Liver (tissue), 9 donors: Measurements from ENCODE around the gene PCYT1A. TPM values are rescaled to one million over a fixed set of nuclear protein-coding genes. Genes with fewer than 3 reads are reported as not detected.

Experiments used
- DNase-seq: peaks from one replicate; pipeline ENCODE4 v3.0.0-alpha.2; 2017; ENCODE audit warnings: low spot score
- H3K27ac ChIP-seq, 2 donors: one replicate each; pipeline ENCODE4 v1.7.0; 2013; ENCODE audit warnings: inconsistent platforms in 2 of 2, low read length in 2 of 2, control low read depth in 1 of 2, low read depth in 1 of 2, mild to moderate bottlenecking in 1 of 2
- H3K27me3 ChIP-seq, 4 donors: one replicate each; pipeline versions ENCODE4 v1.6.1 to v1.7.0; 2013; ENCODE audit warnings: low read length in 3 of 4, inconsistent platforms in 1 of 4, mild to moderate bottlenecking in 1 of 4, moderate library complexity in 1 of 4; ENCODE audit not compliant: control insufficient read depth in 4 of 4, insufficient read depth in 4 of 4
- H3K36me3 ChIP-seq, 4 donors: one replicate each; pipeline versions ENCODE4 v1.6.1 to v1.7.0; 2013; ENCODE audit warnings: low read length in 3 of 4, mild to moderate bottlenecking in 3 of 4, low read depth in 1 of 4, moderate library complexity in 1 of 4; ENCODE audit not compliant: control insufficient read depth in 4 of 4, insufficient read depth in 3 of 4
- H3K4me1 ChIP-seq, 4 donors: one replicate each; pipeline versions ENCODE4 v1.6.1 to v1.7.0; 2013; ENCODE audit warnings: low read length in 3 of 4, mild to moderate bottlenecking in 3 of 4, moderate library complexity in 1 of 4; ENCODE audit not compliant: control insufficient read depth in 4 of 4, insufficient read depth in 4 of 4
- H3K4me3 ChIP-seq, 3 donors: one replicate each; pipeline versions ENCODE4 v1.6.1 to v1.7.0; 2013; ENCODE audit warnings: low read length in 3 of 3, control low read depth in 1 of 3, low read depth in 1 of 3, mild to moderate bottlenecking in 1 of 3
- H3K9ac ChIP-seq, 2 donors: one replicate each; pipeline ENCODE4 v1.7.0; 2013; ENCODE audit warnings: low read length in 2 of 2, mild to moderate bottlenecking in 2 of 2, moderate library complexity in 2 of 2, control low read depth in 1 of 2, low read depth in 1 of 2
- H3K9me3 ChIP-seq, 4 donors: one replicate each; pipeline versions ENCODE4 v1.6.1 to v1.7.0; 2013; ENCODE audit warnings: low read length in 3 of 4; ENCODE audit not compliant: control insufficient read depth in 4 of 4
- EGR1 ChIP-seq, 2 donors: IDR thresholded peaks; 2 replicates each; pipeline ENCODE4 v1.6.1; 2016 to 2018; ENCODE audit warnings: antibody characterized with exemption in 2 of 2, low read depth in 2 of 2
- FOXA2 ChIP-seq: IDR thresholded peaks from 2 replicates; pipeline ENCODE4 v1.6.1; 2016; ENCODE audit warnings: antibody characterized with exemption
- JUND ChIP-seq, 2 donors: IDR thresholded peaks; 2 replicates each; pipeline ENCODE4 v1.6.1; 2016; ENCODE audit warnings: antibody characterized with exemption in 2 of 2
- NR2F2 ChIP-seq: IDR thresholded peaks from 2 replicates; pipeline ENCODE4 v1.6.1; 2016; ENCODE audit warnings: antibody characterized with exemption
- RXRA ChIP-seq, 2 donors: IDR thresholded peaks; 2 replicates each; pipeline ENCODE4 v1.6.1; 2017 to 2018; ENCODE audit warnings: antibody characterized with exemption in 2 of 2, mild to moderate bottlenecking in 1 of 2
- WGBS: extraction: QIAGEN DNeasy Blood & Tissue Kit; methylation state at CpG from one replicate; pipeline ENCODE4 v1.1.7; 2013; 5-methylcytosine and 5-hydroxymethylcytosine counted together
- polyA plus RNA-seq, 2 donors: library from polyadenylated mRNA; stranded (reverse) in 1 of 2; unstranded in 1 of 2; fragments of 200-250 nt in 1 of 2; fragments of >200 nt in 1 of 2; fragmentation: Nextera tagmentation in 1 of 2; extraction: Ambion mirVana in 1 of 2; gene quantifications; one replicate each; pipeline versions ENCODE4 v1.2.1 to v1.2.3, GENCODE V29; 2013 to 2015
- total RNA-seq, 2 donors: library from RNA; depleted of rRNA; stranded (reverse); fragments of >200 nt; gene quantifications; one replicate each; pipeline ENCODE4 v1.2.3, GENCODE V29; 2014
- TF ChIP-seq, protein P1 (sequence below): fragments of 150-350 bp; IDR thresholded peaks from 2 replicates; pipeline ENCODE4 v1.5.1; 2017; ENCODE audit warnings: improper control_type of control experiment, low read depth, low read length; ENCODE audit not compliant: missing input control
- TF ChIP-seq, protein P2 (sequence below): IDR thresholded peaks from 2 replicates; pipeline ENCODE4 v1.6.1; 2016; ENCODE audit warnings: antibody characterized with exemption
- TF ChIP-seq, protein P3 (sequence below): IDR thresholded peaks from 2 replicates; pipeline ENCODE4 v1.6.1; 2016; ENCODE audit warnings: antibody characterized with exemption, mild to moderate bottlenecking
- donor health status: healthy.
- donor health status: healthy.
- donor health status: healthy.
- donor health status: healthy.
- donor health status: healthy.

The PCYT1A gene
- total and polyA plus RNA-seq, 4 donors = 12.5 to 56.8 (median 24.3) TPM

DNA sequence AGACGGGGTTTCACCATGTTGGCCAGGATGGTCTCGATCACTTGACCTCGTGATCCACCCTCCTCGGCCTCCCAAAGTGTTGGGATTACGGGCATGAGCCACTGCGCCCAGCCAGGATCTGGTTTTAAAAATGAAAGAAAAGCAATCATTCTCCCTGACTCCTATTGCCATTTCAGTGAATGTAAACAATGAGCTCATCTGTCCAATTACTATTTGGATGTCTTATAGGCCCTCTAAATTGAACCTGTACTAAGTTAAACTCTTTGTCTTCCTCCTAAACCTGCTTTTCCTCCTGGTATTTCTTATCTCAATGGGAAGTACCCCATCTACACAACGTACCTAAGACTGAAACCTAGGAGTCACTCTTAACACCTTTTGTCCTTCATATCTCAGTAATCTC, 23.7 kb downstream of the PCYT1A start:
- Histone ChIP-seq H3K4me3 (no peak overlapping the region), H3K36me3 (peaks cover 3 to 19% (median 8%) of the 10 kb centered on the region in 4 donors), H3K9me3 (no peaks in the 10 kb centered on the region), H3K27ac (no peak overlapping the region), H3K4me1 (peaks cover 0 to 1% (median 0%) of the 10 kb centered on the region in 4 donors), H3K9ac (no peak overlapping the region), H3K27me3 (no peaks in the 10 kb centered on the region)
- no peak for DNase-seq
- TF ChIP-seq, protein P1, sequence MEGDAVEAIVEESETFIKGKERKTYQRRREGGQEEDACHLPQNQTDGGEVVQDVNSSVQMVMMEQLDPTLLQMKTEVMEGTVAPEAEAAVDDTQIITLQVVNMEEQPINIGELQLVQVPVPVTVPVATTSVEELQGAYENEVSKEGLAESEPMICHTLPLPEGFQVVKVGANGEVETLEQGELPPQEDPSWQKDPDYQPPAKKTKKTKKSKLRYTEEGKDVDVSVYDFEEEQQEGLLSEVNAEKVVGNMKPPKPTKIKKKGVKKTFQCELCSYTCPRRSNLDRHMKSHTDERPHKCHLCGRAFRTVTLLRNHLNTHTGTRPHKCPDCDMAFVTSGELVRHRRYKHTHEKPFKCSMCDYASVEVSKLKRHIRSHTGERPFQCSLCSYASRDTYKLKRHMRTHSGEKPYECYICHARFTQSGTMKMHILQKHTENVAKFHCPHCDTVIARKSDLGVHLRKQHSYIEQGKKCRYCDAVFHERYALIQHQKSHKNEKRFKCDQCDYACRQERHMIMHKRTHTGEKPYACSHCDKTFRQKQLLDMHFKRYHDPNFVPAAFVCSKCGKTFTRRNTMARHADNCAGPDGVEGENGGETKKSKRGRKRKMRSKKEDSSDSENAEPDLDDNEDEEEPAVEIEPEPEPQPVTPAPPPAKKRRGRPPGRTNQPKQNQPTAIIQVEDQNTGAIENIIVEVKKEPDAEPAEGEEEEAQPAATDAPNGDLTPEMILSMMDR = no peak
- no peak for TF ChIP-seq JUND (IDR thresholded peaks at IDR 0.05)
- no peak for TF ChIP-seq NR2F2
- TF ChIP-seq RXRA (IDR thresholded peaks at IDR 0.05) = no peak
- TF ChIP-seq, protein P2, sequence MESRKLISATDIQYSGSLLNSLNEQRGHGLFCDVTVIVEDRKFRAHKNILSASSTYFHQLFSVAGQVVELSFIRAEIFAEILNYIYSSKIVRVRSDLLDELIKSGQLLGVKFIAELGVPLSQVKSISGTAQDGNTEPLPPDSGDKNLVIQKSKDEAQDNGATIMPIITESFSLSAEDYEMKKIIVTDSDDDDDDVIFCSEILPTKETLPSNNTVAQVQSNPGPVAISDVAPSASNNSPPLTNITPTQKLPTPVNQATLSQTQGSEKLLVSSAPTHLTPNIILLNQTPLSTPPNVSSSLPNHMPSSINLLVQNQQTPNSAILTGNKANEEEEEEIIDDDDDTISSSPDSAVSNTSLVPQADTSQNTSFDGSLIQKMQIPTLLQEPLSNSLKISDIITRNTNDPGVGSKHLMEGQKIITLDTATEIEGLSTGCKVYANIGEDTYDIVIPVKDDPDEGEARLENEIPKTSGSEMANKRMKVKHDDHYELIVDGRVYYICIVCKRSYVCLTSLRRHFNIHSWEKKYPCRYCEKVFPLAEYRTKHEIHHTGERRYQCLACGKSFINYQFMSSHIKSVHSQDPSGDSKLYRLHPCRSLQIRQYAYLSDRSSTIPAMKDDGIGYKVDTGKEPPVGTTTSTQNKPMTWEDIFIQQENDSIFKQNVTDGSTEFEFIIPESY = no peak
- TF ChIP-seq, protein P3, sequence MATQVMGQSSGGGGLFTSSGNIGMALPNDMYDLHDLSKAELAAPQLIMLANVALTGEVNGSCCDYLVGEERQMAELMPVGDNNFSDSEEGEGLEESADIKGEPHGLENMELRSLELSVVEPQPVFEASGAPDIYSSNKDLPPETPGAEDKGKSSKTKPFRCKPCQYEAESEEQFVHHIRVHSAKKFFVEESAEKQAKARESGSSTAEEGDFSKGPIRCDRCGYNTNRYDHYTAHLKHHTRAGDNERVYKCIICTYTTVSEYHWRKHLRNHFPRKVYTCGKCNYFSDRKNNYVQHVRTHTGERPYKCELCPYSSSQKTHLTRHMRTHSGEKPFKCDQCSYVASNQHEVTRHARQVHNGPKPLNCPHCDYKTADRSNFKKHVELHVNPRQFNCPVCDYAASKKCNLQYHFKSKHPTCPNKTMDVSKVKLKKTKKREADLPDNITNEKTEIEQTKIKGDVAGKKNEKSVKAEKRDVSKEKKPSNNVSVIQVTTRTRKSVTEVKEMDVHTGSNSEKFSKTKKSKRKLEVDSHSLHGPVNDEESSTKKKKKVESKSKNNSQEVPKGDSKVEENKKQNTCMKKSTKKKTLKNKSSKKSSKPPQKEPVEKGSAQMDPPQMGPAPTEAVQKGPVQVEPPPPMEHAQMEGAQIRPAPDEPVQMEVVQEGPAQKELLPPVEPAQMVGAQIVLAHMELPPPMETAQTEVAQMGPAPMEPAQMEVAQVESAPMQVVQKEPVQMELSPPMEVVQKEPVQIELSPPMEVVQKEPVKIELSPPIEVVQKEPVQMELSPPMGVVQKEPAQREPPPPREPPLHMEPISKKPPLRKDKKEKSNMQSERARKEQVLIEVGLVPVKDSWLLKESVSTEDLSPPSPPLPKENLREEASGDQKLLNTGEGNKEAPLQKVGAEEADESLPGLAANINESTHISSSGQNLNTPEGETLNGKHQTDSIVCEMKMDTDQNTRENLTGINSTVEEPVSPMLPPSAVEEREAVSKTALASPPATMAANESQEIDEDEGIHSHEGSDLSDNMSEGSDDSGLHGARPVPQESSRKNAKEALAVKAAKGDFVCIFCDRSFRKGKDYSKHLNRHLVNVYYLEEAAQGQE = no peak
- TF ChIP-seq EGR1 (IDR thresholded peaks at IDR 0.05; ENCODE audit: low read depth in 2 of 2) = no peak
- WGBS = 94% methylated on average over 7 of the region's 7 CpGs

GRCh38 chr3:196260784-196261183, 26.7 kb downstream of the PCYT1A start:
- WGBS = 98% methylated on average over 4 of the region's 4 CpGs
- DNase-seq = no peak
- Histone ChIP-seq H3K4me3 (no peak overlapping the region), H3K27me3 (no peaks in the 10 kb centered on the region), H3K27ac (no peak overlapping the region), H3K9me3 (no peaks in the 10 kb centered on the region), H3K36me3 (peaks cover 3 to 13% (median 9%) of the 10 kb centered on the region in 4 donors), H3K9ac (no peak overlapping the region), H3K4me1 (no peaks in the 10 kb centered on the region)
- TF ChIP-seq EGR1 (IDR thresholded peaks at IDR 0.05; ENCODE audit: low read depth in 2 of 2) (no peak), FOXA2 (no peak)
- TF ChIP-seq, protein P2 = no peak
- TF ChIP-seq, protein P1 = no peak
